Nephron progenitor cell (in vitro differentiated cells): ENCODE results near the gene ELP5.

Source experiments
- DNase-seq: peaks from one replicate; pipeline ENCODE4 v3.0.0; 2021
- H3K27ac Mint-ChIP-seq: 2 replicates; pipeline ENCODE4 v1.8.0; 2021; ENCODE audit warnings: mild to moderate bottlenecking, moderate library complexity, mixed read lengths
- H3K27me3 Mint-ChIP-seq: 2 replicates; pipeline ENCODE4 v1.8.0; 2021; ENCODE audit warnings: mild to moderate bottlenecking, low read depth, mixed read lengths; ENCODE audit not compliant: poor library complexity
- H3K36me3 Mint-ChIP-seq: 2 replicates; pipeline ENCODE4 v1.8.0; 2021; ENCODE audit warnings: low read depth, mixed read lengths
- H3K4me1 Mint-ChIP-seq: 2 replicates; pipeline ENCODE4 v1.8.0; 2021; ENCODE audit warnings: mixed read lengths
- H3K4me3 Mint-ChIP-seq: 2 replicates; pipeline ENCODE4 v1.8.0; 2021; ENCODE audit warnings: mild to moderate bottlenecking, moderate library complexity, mixed read lengths
- H3K9me3 Mint-ChIP-seq: 2 replicates; pipeline ENCODE4 v1.8.0; 2021; ENCODE audit warnings: mild to moderate bottlenecking, moderate library complexity, mixed read lengths
- TF ChIP-seq, protein P1 (sequence below): fragments of 200-600 bp; sonication (generic); IDR thresholded peaks from 2 replicates; pipeline ENCODE4 v1.5.0; 2021; ENCODE audit warnings: antibody characterized with exemption

The ELP5 gene

DNA sequence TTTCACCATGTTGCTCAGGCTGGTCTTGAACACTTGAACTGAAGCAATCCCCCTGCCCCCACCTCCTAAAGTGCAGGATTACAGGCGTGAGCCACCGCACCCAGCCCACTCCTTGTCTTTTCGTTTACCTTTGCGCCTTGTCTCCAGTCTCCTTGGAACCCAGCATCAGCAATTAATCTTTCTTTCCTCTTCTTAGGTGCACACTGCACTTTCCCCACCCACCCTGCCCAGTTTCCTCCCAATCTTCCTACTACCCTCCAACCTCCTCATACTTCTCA, 11.7 kb downstream of the ELP5 start:
- Mint-ChIP-seq H3K4me3 (peak overlapping the region; percentile 85), H3K36me3 (peaks cover 14% of the 10 kb centered on the region), H3K27me3 (peaks cover 85% of the 10 kb centered on the region), H3K9me3 (no peaks in the 10 kb centered on the region), H3K27ac (no peak overlapping the region), H3K4me1 (peaks cover 31% of the 10 kb centered on the region)
- DNase-seq: no peak
- TF ChIP-seq, protein P1, sequence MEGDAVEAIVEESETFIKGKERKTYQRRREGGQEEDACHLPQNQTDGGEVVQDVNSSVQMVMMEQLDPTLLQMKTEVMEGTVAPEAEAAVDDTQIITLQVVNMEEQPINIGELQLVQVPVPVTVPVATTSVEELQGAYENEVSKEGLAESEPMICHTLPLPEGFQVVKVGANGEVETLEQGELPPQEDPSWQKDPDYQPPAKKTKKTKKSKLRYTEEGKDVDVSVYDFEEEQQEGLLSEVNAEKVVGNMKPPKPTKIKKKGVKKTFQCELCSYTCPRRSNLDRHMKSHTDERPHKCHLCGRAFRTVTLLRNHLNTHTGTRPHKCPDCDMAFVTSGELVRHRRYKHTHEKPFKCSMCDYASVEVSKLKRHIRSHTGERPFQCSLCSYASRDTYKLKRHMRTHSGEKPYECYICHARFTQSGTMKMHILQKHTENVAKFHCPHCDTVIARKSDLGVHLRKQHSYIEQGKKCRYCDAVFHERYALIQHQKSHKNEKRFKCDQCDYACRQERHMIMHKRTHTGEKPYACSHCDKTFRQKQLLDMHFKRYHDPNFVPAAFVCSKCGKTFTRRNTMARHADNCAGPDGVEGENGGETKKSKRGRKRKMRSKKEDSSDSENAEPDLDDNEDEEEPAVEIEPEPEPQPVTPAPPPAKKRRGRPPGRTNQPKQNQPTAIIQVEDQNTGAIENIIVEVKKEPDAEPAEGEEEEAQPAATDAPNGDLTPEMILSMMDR: no peak

DNA sequence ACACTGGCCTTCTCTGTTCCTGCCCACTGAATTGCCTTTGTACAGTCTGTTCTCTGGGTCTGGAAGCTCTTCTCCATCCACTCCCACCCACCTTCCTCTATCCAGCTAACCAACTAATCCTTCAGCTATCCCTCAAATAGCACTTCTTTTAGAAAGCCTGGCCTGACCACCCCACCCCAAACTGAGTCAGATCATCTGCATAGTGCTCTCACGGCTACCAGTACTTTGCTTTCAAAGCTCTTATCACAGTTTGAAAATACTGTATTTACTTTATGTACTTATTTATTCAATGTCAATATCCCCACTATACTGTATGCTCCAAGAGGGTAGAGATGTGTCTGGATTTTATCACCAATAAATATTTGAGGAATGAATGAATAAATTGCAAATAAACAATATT, 14.8 kb downstream of the ELP5 start:
- no peaks in the 10 kb centered on the region for H3K36me3 Mint-ChIP-seq
- no peak overlapping the region for H3K4me3 Mint-ChIP-seq
- DNase-seq: no peak
- H3K27ac Mint-ChIP-seq: no peak overlapping the region
- H3K9me3 Mint-ChIP-seq: no peaks in the 10 kb centered on the region
- H3K4me1 Mint-ChIP-seq: peaks cover 41% of the 10 kb centered on the region
- H3K27me3 Mint-ChIP-seq: peaks cover 67% of the 10 kb centered on the region
- TF ChIP-seq, protein P1: no peak

- TF ChIP-seq, protein P1: no peak
- no peaks in the 10 kb centered on the region for H3K36me3 Mint-ChIP-seq
- H3K4me1 Mint-ChIP-seq: peaks cover 31% of the 10 kb centered on the region
- no peaks in the 10 kb centered on the region for H3K9me3 Mint-ChIP-seq
- DNase-seq: no peak
- peaks cover 31% of the 10 kb centered on the region for H3K27me3 Mint-ChIP-seq
- H3K4me3 Mint-ChIP-seq: no peak overlapping the region
- no peak overlapping the region for H3K27ac Mint-ChIP-seq
Measured at GRCh38 chr17:7279448-7279847, 27.4 kb downstream of the ELP5 start.

GRCh38 chr17:7280519-7281073, 28.6 kb downstream of the ELP5 start:
- H3K27ac Mint-ChIP-seq: no peak overlapping the region
- H3K4me1 Mint-ChIP-seq: peaks cover 31% of the 10 kb centered on the region
- peaks cover 28% of the 10 kb centered on the region for H3K27me3 Mint-ChIP-seq
- peak; percentile 86 for DNase-seq
- H3K9me3 Mint-ChIP-seq: no peaks in the 10 kb centered on the region
- H3K4me3 Mint-ChIP-seq: peak overlapping the region; percentile 84
- peaks cover under 1% of the 10 kb centered on the region for H3K36me3 Mint-ChIP-seq
- TF ChIP-seq, protein P1: peak; percentile 77

DNA sequence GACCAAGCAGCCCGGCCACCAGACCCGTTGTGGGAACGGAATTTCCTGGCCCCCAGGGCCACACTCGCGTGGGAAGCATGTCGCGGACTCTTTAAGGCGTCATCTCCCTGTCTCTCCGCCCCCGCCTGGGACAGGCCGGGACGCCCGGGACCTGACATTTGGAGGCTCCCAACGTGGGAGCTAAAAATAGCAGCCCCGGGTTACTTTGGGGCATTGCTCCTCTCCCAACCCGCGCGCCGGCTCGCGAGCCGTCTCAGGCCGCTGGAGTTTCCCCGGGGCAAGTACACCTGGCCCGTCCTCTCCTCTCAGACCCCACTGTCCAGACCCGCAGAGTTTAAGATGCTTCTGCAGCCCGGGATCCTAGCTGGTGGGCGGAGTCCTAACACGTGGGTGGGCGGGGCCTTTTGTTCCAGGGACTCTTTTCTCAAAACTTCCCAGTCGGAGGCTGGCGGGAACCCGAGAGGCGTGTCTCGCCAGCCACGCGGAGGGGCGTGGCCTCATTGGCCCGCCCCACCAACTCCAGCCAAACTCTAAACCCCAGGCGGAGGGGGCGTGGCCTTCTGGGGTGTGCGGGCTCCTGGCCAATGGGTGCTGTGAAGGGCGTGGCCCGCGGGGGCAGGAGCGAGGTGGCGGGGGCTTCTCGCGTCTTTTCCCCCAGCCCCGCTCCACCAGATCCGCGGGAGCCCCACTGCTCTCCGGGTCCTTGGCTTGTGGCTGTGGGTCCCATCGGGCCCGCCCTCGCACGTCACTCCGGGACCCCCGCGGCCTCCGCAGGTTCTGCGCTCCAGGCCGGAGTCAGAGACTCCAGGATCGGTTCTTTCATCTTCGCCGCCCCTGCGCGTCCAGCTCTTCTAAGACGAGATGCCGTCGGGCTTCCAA, 29.3 kb downstream of the ELP5 start, which contains the start of gene SLC2A4:
Gene SLC2A4, plus strand, starts transcription at position 645 of the 879 bp plus-strand sequence. Its CDS starts 217 bp downstream, at position 862.
- Mint-ChIP-seq H3K27ac (no peak within 1 kb of the TSS), H3K4me3 (peak within 1 kb of the TSS; percentile 84), H3K9me3 (no peaks in the 10 kb centered on the region), H3K4me1 (peaks cover 37% of the 10 kb centered on the region), H3K27me3 (peaks cover 26% of the 10 kb centered on the region), H3K36me3 (peaks cover 7% of the 10 kb centered on the region)
- TF ChIP-seq, protein P1: no peak
- peak; percentile 99 for DNase-seq
